Measurements from ENCODE around the gene LYVE1.

The LYVE1 gene

DNA sequence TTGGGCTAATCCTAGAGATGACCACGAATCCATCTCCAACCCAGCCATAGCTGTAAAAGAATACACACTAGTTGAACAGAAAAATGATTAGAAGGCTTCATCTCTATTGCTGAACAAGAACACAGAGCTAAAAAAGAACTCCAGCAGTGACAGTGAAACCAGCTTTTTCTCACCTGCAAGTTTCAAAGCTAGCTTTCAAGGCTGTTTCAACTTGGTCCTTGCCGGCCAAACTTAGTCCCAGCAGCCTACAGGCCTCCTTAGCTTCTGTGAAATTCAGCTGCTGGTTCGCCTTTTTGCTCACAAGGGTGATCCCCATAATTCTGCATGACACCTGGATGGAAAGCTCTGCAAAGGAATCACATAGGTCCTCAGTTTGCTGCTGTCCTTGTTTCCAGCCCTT, 4.4 kb downstream of the LYVE1 start:
- no peaks in the 10 kb centered on the region for H3K4me1 Mint-ChIP-seq
- H3K27ac Mint-ChIP-seq = no peak overlapping the region
- TF ChIP-seq, protein P1, sequence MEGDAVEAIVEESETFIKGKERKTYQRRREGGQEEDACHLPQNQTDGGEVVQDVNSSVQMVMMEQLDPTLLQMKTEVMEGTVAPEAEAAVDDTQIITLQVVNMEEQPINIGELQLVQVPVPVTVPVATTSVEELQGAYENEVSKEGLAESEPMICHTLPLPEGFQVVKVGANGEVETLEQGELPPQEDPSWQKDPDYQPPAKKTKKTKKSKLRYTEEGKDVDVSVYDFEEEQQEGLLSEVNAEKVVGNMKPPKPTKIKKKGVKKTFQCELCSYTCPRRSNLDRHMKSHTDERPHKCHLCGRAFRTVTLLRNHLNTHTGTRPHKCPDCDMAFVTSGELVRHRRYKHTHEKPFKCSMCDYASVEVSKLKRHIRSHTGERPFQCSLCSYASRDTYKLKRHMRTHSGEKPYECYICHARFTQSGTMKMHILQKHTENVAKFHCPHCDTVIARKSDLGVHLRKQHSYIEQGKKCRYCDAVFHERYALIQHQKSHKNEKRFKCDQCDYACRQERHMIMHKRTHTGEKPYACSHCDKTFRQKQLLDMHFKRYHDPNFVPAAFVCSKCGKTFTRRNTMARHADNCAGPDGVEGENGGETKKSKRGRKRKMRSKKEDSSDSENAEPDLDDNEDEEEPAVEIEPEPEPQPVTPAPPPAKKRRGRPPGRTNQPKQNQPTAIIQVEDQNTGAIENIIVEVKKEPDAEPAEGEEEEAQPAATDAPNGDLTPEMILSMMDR (IDR thresholded peaks at IDR 0.05) = no peak
- DNase-seq = no peak
- H3K27me3 Mint-ChIP-seq (ENCODE audit: low read depth, poor library complexity) = peaks cover 21% of the 10 kb centered on the region
- no peak overlapping the region for H3K4me3 Mint-ChIP-seq
- no peaks in the 10 kb centered on the region for H3K36me3 Mint-ChIP-seq (ENCODE audit: low read depth)
- no peaks in the 10 kb centered on the region for H3K9me3 Mint-ChIP-seq

DNA sequence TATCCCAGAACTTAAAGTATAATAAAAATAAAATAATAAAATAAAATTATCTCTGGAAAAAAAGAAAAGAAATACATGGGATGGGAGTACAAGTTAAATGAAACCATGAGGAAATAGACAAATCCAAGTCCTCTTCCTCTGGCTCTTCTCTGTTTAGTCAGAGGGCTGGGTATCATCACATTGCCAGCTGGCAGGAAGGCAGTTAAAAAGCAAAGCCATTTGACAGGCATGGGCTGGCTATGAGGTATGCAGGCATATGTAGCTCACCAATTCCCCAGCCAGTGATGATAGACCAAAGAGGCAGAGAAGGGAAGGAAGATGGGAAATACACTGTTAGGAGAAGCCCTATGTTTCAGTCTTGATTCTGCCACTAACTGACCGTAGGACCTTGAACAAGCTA, 6.5 kb downstream of the LYVE1 start:
- peaks cover 24% of the 10 kb centered on the region for H3K27me3 Mint-ChIP-seq (ENCODE audit: low read depth, poor library complexity)
- H3K27ac Mint-ChIP-seq = no peak overlapping the region
- H3K36me3 Mint-ChIP-seq (ENCODE audit: low read depth) = no peaks in the 10 kb centered on the region
- TF ChIP-seq, protein P1 (IDR thresholded peaks at IDR 0.05) = no peak
- no peaks in the 10 kb centered on the region for H3K4me1 Mint-ChIP-seq
- no peaks in the 10 kb centered on the region for H3K9me3 Mint-ChIP-seq
- H3K4me3 Mint-ChIP-seq = no peak overlapping the region
- no peak for DNase-seq

DNA sequence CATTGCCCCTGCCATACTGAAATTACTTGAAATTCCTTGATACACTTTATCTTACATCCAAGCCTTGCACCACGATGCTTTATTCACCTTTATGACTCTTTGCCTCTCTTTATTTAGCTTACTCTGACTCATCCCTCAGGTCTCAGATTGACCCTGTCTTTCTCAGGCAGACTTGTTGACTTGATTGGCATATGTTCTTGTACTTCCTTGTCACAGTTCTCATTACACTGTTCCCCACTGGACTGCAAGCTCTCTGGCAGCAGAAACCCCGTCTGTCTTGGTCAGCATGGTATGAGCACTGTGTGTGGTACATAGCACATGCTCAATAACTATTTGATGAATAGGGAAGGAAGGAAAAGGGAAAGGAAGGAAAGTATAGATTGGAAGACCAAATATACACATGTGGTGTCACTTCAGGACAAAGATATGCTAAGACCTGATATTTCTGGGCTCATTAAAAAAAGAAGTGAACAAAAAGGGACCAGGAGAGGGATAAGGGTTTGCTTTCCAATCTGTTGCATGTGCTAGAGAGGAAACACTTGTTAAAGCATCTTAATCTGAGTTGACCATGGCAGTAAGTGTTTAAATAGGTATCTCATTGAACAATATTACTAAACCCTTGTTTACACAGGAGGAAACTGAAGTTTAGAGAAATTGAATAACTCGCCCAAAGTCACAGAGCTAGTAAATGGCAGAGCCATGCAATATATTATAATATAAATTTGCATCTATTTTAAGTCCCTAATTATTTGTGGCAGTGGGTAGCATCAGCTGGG, 7.2 kb downstream of the LYVE1 start:
- Mint-ChIP-seq H3K27ac (no peak overlapping the region), H3K27me3 (ENCODE audit: low read depth, poor library complexity) (peaks cover 32% of the 10 kb centered on the region), H3K9me3 (no peaks in the 10 kb centered on the region), H3K4me1 (no peaks in the 10 kb centered on the region), H3K4me3 (no peak overlapping the region), H3K36me3 (ENCODE audit: low read depth) (no peaks in the 10 kb centered on the region)
- TF ChIP-seq, protein P1 (IDR thresholded peaks at IDR 0.05) = no peak
- no peak for DNase-seq

DNA sequence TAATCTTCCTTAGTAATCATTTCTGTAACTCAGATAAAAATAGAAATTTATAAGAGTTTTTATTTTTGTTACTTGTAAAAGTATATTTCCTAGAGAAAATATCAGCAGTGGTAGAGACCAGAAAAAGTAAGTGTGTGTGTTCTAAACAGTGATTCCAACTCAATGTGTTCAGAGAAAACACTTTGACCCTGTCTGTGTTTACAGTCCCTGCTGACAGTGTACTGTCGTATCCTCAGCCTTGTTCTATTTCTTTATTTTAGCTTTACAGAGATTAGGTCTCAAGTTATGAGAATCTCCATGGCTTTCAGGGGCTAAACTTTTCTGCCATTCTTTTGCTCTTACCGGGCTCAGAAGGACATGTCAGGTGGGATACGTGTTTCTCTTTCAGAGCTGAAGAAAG, 10.2 kb downstream of the LYVE1 start:
- Mint-ChIP-seq H3K4me1 (no peaks in the 10 kb centered on the region), H3K27me3 (ENCODE audit: low read depth, poor library complexity) (peaks cover 30% of the 10 kb centered on the region), H3K4me3 (no peak overlapping the region), H3K27ac (no peak overlapping the region), H3K36me3 (ENCODE audit: low read depth) (no peaks in the 10 kb centered on the region), H3K9me3 (no peaks in the 10 kb centered on the region)
- TF ChIP-seq, protein P1 (IDR thresholded peaks at IDR 0.05) = no peak
- no peak for DNase-seq

DNA sequence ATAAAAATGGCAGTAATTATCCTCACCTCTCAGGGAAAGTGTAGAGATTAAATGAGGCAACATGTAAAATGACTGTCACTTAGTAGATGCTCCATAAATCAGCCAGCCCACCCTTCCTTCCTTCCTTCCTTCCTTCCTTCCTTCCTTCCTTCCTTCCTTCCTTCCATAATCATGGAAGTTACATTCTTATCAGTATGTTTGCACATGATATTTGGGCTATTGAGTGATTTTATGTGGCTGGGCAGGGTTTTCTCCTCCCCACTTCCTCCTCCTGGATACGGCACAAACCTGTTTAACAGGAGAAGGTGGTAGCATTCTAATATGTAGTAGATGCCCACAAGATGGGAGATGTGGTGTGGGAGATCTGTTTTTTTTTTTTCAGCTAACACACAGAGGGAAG, 11.9 kb downstream of the LYVE1 start:
- Mint-ChIP-seq H3K9me3 (peaks cover 7% of the 10 kb centered on the region), H3K27me3 (ENCODE audit: low read depth, poor library complexity) (peaks cover 27% of the 10 kb centered on the region), H3K4me1 (no peaks in the 10 kb centered on the region), H3K4me3 (no peak overlapping the region), H3K27ac (no peak overlapping the region), H3K36me3 (ENCODE audit: low read depth) (no peaks in the 10 kb centered on the region)
- no peak for DNase-seq
- TF ChIP-seq, protein P1 (IDR thresholded peaks at IDR 0.05) = no peak

DNA sequence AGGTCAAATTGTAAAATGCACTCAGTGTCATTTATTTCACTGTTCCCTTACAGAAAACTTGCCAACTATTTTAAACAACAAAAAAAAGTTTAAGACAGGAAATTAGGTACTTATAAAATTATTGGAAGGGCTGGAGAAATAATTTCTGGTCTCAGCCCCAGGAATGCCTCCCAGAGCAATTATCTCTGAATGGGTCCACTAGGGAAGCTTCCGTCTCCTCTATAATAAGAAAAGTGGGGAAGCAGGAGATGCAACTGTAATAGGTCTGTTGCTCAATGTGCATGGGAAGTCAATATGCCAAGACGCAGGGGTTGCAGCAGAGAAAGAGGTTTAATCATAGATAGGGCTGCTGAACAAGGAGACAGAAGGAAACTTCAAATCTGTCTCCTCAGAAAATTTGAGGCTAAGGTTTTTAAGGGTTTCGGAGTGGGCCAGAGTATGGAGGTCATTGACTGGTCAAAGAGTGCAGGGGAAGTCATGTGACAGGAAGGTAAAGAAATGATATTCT, 16.6 kb downstream of the LYVE1 start:
- no peak for DNase-seq
- Mint-ChIP-seq H3K27ac (no peak overlapping the region), H3K4me1 (no peaks in the 10 kb centered on the region), H3K4me3 (no peak overlapping the region), H3K36me3 (ENCODE audit: low read depth) (no peaks in the 10 kb centered on the region), H3K9me3 (peaks cover 15% of the 10 kb centered on the region), H3K27me3 (ENCODE audit: low read depth, poor library complexity) (peaks cover 21% of the 10 kb centered on the region)
- TF ChIP-seq, protein P1 (IDR thresholded peaks at IDR 0.05) = no peak
